SKM-1 (cell line): ENCODE data around the gene TEX29.

Source experiments
- DNase-seq: peaks from one replicate; lab custom pipeline; 2025; ENCODE audit not compliant: unreplicated experiment; lab: John Stamatoyannopoulos, UW

TEX29 gene

DNA sequence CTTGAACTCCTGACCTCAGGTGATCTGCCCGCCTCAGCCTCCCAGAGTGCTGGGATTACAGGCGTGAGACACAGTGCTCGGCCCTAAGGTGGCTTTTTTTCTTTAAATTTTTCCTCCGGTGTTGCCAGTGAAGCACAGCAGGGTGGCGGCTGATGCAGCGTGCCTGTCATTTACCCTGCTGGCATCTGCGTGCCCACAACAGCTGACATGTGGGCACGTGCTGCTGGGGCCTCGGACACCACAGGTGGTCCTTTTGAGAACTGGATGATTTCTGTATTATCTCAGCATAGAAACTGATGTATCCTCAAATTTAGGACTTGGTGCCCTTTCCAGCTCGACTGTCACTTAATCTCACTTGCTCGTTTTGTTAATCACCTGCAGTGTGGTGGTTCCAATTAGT, 31.2 kb upstream of the TEX29 start:
- DNase-seq: no peak

DNA sequence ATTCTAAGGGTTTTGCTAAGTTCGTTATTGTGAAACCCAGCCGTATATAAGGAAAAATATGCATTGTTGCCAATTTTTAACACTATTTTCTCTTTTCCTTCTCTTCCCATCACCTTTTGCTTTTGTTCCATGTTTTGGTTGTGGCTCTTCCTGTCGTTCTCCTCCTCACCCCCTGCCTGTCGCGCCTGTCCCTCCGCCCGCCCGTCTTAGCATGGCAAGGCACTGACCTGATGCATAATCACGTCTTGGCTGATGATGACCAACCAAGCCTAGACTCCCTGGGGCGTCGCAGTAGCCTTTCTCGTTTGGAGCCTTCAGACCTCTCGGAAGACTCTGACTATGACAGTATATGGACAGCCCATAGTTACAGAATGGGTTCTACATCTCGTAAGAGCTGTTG, 28.5 kb upstream of the TEX29 start:
- no peak for DNase-seq

GRCh38 chr13:111292710-111293485, 27.5 kb upstream of the TEX29 start:
- no peak for DNase-seq

DNA sequence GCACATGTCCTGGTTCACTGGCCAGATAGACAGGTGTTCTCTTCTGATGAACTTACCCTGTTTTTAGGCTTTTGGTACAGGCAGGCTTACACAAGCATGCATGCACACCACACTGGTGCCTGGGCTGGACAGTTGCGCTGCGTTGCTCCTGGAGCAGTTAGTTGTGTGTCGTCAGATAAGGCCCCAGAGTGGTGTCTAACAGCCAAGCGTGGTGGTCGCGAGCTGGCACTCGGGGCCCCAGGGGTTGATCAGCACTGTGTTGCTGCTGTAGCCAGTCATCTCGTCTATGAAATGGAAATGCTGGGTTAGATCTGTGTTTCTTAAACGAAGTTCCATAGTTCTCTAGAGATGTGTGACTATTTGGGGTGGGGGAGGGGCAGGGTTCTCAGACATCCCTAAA, 24.6 kb upstream of the TEX29 start:
- no peak for DNase-seq

- DNase-seq: no peak
Measured at GRCh38 chr13:111296417-111296816, 24.0 kb upstream of the TEX29 start.

DNA sequence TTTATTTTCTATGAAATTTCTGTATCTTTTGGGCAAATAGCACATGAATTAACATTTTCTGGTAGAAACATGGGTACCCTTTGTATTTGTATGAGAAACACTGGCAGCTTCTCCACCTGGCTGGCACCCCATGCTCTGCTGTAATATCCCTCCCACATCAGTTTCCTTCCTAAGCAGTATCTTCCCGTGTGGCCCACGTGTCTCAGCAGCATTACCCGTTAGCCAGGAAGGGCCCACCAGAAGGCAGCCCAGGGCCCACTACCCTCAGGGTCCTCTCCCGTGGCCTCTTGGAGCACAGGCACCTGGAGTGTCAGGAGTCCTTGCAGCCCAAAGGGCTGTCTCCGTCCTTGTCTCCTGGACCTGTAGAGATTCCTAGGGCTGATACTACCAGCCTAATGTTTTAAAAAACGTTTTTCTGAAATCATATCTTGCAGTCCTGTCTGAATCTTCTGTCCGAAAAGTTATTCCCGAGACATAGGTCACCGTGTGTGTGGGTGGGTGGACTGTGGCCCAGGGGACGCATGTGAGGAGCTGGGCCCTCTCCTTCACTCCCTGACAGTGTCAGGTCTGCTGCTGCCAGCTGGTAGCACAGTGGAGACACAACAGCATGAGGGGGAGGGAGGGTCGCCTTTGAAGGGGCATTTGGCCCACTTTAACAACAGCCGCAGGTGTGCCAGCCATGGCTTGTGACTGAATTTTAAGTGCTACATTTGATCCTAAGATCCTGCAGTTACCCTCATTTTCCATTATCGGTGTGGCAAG, 22.0 kb upstream of the TEX29 start:
- no peak for DNase-seq

DNA sequence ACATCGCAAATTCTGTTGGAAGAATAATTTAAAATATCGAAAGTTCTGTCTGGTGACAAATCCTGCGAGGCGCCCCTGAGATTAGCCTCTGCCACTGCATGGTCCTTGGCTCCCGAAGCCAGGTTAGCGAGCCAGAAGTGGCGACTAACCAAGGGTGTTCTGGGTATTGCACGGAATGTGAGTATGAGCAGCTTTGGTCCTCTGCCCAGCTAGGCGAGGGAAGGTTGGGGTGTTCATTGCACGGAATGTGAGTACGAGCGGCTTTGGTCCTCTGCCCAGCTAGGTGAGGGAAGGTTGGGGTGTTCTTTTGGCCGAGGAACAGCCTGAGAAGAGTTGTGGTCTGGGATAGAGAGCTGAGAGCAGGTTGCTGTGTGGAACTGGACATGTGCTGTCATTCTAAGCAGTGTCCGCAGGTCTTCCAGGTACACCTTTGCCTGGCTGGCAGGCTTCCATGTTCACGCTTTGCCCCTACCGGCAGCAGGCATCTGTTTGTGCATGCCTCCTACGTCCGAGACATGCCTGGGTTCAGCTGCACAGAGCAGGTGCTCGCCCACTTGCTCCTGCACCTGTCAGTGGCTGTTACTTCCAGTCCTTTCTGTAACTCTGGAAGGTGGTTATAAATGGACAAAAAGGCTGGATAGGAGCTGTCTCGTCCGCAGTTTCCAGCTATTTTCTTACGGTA, 18.3 kb upstream of the TEX29 start:
- DNase-seq: no peak

- no peak for DNase-seq
Measured at GRCh38 chr13:111303559-111303958, 16.9 kb upstream of the TEX29 start.

GRCh38 chr13:111304041-111304544, 16.3 kb upstream of the TEX29 start:
- no peak for DNase-seq

DNA sequence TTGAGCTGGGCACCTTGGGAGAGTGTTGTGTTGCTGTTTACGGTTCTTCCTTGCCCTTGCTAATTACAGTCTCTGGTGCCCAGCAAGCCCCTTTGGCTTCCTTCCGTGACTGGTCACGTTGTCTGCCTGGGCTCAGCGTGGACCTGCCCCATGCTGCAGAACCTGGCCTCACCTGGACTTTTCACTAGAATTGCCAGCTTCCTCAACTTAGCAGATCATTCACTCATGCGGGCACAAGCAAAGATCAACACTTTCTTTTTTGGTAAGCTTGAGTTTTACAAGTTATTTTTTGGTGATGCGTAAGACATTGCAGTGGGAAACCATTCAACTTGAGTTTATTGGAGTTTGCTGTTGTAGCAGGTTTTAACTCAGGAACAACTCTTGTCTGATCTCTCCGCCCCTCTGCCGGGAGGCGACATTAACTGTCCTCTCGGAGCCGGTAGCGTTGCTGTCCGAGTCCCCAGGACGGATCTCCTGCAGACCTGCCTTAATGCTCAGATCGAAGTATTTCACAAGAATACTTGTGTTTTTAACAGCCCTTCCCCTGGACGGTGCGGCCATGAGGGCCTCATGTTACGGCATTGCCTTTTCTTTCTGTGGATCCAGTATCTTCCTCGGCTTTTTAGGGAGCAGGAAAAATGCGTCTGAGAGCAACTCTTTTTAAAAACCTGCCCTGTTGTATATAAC, 15.7 kb upstream of the TEX29 start:
- DNase-seq: no peak

DNA sequence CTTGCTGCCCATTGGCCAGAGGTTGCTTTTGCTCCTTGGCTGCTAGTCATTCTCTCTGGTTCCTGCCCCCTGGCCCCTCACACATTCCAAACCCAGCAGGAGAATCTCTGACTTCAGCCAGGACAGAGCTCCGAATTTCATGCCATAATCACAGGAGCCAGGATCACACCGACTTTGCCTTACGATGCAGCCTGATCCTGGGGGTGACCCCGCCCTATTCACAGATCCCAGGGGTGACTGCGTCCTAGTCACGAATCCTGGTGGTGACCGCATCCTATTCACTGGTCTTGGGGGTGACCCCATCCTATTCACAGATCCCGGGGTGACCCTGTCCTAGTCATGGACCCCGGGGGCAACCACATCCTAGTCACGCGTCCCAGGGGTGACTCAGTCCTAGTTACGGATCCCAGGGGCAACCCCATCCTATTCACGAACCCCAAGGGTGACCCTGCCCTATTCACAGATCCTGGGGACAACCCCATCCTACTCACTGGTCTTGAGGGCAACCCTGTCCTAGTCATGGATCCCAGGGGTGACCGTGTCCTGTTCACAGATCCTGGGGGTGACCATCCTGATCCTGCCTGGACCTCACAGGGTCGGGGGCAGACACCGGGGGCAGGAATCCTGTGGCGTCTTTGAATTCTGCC, 7.4 kb upstream of the TEX29 start:
- DNase-seq: no peak

DNA sequence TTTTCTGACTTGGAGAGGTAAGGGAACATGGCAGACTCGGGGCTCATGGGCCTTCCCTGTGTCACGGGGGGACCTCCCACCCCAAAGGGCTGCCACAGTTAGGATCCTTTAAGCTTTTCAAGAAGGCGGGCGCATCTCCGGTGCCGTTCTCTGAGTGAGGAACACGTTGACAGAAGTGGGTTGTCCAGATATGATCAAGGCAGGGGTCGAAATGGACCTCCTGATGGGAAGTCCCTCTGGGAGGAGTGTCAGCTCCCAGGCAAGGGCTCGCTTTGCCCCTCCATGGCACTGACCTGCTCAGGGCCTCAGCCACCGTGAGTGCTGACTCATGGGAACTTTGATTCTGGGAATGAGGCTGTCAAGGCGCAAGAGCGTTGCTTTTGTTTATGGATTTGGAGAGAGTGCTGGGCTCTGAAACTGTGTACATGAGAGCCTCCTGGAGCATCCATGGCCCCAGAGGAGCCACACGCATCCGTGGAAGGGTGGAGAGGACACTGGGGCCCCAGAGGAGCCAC, 6.5 kb upstream of the TEX29 start:
- DNase-seq: no peak

DNA sequence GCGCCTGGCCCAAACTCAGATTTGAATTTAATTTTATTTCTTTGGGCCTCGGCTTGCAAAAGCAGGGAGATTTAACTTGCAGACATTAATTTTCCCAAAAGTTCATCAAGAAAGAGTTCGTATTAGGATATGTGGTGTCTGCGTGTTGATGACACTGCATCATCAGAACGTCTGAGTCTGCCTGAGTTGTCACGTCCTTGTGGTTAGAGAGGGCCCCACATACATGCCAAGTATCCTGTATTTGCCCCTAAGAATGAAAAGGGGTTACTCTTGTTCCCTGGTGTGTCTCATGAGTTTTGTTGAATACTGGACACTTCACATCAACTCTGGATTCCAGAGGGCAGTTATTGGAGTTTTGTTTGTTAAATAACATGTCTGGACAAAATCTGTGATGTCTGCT, 5.6 kb upstream of the TEX29 start:
- no peak for DNase-seq

DNA sequence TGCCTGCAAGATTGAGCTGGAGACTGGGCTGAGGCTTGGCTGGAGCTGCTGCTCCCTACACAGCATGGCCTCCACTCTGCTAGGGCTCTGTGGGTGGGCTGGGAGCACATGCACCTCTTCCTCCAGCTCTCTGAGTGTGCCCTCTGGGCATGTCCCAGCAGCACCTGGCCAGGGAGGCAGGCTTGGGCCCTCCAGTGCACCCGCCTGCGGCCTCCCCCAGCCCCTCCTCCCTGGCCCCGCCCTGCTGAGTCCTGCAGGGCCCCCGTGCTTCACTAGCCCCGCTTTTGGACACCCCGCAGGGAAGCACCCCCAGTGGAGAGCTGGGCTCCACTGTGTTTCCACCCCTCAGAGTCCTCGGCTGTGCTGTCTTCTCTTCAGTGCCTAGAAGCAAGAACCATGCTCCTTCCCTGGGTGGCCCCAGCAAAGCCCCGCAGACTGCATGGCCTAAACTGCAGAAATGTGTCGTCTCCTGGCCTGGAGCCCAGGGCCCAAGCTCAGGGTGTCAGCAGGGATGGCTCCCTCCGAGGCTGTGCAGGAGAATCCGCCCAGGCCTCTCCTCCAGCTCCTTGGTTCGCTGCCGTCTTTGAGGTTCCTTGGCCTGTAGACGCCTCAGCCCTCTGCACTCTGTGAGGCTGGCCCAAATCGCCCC, 5.0 kb upstream of the TEX29 start:
- no peak for DNase-seq

GRCh38 chr13:111316161-111316730, 4.2 kb upstream of the TEX29 start:
- DNase-seq: no peak

DNA sequence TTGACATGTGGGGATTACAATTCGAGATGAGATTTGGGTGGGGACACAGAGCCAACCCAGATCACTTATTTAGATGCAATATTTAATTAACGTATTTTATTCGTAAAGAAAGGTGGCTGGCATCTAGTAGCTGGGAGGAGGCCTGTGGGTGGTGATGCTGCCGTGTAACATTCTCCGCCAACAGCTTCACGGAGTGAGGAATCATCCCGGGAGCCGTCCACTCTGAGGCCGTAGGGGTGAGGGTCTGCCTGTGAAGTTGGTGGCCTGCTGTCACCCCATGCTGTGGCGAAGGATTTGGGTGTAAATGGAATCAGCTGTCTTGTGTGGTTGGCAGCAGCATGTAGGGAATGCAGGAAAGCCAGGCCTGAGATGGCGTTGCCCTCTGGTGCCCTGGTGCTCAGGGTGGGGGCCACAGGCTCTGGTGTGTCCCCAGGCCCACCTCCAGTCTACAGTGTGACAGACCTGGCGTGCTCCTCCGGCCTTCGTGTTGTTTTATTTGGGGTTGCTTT, 3.3 kb upstream of the TEX29 start:
- no peak for DNase-seq

DNA sequence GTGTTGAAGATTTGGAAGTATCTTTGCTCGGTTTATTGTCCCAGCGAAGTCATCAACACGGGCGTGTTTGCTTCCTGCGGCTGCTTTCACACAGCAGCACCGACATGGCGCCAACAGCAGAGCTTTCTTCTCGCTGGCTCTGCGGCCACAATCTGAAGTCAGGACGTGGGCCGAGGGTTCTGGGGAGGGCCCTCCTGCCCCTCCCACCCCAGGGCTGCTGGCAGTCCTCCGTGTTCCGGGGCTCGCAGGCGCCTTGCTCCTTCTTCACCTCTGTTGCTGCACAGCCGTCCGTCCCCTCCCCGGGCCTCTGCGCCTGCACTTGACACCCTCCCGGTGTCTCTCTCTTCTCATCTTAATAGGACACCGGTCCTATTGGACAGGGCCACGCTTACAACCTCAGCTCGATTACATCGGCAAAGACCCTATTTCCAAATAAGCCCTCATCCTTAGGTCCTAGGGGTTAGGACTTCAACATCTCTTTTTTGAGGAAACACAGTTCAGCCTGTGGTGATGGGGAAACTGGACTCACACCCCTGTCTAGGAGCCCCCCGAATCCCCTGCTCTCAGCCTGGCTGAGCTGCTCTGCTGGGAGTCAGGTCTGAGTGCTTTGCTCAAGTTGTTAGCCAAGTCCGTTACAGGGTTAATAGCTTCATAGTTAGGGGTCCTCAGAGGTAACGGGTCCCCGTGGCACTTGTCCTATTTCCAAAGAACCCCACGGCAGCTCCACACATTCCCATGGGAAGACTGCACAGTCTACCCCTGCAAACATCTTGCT, 2.7 kb upstream of the TEX29 start:
- DNase-seq: no peak

GRCh38 chr13:111318386-111318785, 2.1 kb upstream of the TEX29 start:
- DNase-seq: no peak

DNA sequence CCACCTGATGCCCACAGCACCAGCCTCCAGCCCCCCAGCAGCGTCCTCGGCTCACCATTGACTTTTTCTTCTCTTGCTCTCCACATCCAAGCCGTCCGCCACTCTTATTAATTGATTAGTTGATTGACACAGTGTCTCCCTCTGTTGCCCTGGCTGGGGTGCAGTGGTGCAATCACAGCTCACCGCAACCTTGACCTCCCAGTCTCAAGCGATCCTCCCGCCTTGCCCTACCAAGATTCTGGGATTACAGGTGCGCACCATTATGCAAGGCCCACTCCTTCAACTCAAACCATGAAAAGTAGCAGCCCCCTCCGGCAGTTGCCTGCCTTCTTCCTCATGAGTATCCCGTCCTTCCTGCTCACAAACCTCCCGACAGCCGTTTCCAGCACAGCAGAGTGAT, 921 bp upstream of the TEX29 start:
- DNase-seq: no peak
